ENCODE results near the gene PAIP2. TPM values are rescaled to one million over a fixed set of nuclear protein-coding genes. Genes with fewer than 3 reads are reported as not detected.
A peak's percentile ranks its signal among the peaks of the same experiment; 100 is the strongest.
"Not testable (repeated sequence)": the region's sequence is repeated elsewhere in the genome, so short reads cannot be mapped to it uniquely, and the experiment has no call there.

PAIP2 gene
- total RNA-seq, 1 donor from 2014 or later, result 47.9 TPM

DNA sequence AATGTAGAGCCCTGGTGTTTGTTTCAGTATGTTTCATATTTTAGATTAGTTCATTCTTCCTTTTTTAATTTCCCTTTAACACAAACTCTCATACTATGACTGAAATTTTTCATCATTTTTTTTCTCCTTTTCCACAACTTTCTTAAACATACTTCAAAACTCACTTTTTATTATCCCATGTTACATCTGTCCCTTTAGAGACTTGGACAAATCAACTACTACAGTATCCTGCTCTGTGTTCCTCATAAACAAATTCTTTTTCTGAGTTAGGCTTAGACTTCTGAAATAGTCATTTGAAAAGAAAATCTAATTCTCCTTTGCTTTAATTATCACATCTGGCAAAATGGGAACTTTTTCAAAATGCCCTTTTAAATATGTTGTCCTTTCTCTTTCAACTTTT, 32.9 kb upstream of the PAIP2 start:
- H3K27me3 Mint-ChIP-seq (ENCODE audit: low read depth), result no peaks in the 10 kb centered on the region
- H3K36me3 Mint-ChIP-seq (ENCODE audit: low read depth), result no peaks in the 10 kb centered on the region
- H3K27ac Mint-ChIP-seq (ENCODE audit: unreplicated experiment), result peak overlapping the region; percentile 24
- no peak for DNase-seq (ENCODE audit: low spot score)
- TF ChIP-seq, protein P1, sequence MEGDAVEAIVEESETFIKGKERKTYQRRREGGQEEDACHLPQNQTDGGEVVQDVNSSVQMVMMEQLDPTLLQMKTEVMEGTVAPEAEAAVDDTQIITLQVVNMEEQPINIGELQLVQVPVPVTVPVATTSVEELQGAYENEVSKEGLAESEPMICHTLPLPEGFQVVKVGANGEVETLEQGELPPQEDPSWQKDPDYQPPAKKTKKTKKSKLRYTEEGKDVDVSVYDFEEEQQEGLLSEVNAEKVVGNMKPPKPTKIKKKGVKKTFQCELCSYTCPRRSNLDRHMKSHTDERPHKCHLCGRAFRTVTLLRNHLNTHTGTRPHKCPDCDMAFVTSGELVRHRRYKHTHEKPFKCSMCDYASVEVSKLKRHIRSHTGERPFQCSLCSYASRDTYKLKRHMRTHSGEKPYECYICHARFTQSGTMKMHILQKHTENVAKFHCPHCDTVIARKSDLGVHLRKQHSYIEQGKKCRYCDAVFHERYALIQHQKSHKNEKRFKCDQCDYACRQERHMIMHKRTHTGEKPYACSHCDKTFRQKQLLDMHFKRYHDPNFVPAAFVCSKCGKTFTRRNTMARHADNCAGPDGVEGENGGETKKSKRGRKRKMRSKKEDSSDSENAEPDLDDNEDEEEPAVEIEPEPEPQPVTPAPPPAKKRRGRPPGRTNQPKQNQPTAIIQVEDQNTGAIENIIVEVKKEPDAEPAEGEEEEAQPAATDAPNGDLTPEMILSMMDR (IDR thresholded peaks at IDR 0.05), result no peak
- H3K9me3 Mint-ChIP-seq (ENCODE audit: low read depth), result no peaks in the 10 kb centered on the region
- H3K4me1 Mint-ChIP-seq (ENCODE audit: low read depth), result peaks cover 71% of the 10 kb centered on the region
- no peak overlapping the region for H3K4me3 Mint-ChIP-seq (ENCODE audit: unreplicated experiment)

DNA sequence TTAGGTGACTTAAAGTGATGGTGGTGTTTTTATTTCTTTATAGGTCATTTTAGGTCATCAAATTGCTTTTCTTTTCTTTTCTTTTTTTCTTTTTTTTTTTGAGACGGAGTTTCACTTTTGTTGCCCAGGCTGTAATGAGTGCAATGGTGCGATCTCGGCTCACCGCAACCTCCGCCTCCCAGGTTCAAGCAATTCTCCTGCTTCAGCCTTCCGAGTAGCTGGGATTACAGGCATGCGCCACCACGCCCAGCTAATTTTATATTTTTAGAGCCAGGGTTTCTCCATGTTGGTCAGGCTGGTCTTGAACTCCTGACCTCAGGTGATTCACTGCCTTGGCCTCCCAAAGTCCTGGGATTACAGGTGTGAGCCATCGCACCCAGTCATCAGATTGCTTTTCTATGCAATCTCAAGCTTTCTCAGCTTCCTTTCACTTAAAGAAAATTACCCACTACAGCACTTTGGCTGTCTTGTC, 30.9 kb upstream of the PAIP2 start:
- not testable (repeated sequence) for H3K4me3 Mint-ChIP-seq (ENCODE audit: unreplicated experiment); H3K27me3 Mint-ChIP-seq (ENCODE audit: low read depth); H3K9me3 Mint-ChIP-seq (ENCODE audit: low read depth); DNase-seq (ENCODE audit: low spot score); H3K36me3 Mint-ChIP-seq (ENCODE audit: low read depth)
- peak overlapping the region; percentile 65 for H3K27ac Mint-ChIP-seq (ENCODE audit: unreplicated experiment)
- H3K4me1 Mint-ChIP-seq (ENCODE audit: low read depth), result peaks cover 58% of the 10 kb centered on the region

DNA sequence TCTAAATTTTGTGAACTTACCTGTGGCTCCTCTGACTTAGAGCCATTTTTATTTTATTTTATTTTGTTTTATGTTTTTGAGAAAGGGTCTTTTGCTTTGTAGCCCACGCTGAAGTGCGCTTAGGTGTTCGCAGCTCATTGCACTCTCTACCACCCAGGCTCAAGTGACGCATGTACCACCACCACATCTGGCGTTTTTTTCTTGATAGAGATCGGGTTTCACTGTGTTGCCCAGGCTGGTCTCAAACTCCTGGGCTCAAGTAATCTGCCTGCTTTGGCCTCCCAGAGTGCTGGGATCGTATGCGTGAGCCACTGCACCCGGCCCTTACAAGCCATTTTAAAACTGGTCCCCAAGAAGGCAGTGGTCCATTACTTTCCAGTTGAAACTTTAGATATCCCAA, 29.6 kb upstream of the PAIP2 start:
- Mint-ChIP-seq H3K9me3 (ENCODE audit: low read depth) (no peaks in the 10 kb centered on the region), H3K36me3 (ENCODE audit: low read depth) (peaks cover 6% of the 10 kb centered on the region), H3K27ac (ENCODE audit: unreplicated experiment) (no peak overlapping the region), H3K4me3 (ENCODE audit: unreplicated experiment) (no peak overlapping the region), H3K27me3 (ENCODE audit: low read depth) (no peaks in the 10 kb centered on the region), H3K4me1 (ENCODE audit: low read depth) (peaks cover 47% of the 10 kb centered on the region)
- no peak for DNase-seq (ENCODE audit: low spot score)
- TF ChIP-seq, protein P1 (IDR thresholded peaks at IDR 0.05), result no peak

DNA sequence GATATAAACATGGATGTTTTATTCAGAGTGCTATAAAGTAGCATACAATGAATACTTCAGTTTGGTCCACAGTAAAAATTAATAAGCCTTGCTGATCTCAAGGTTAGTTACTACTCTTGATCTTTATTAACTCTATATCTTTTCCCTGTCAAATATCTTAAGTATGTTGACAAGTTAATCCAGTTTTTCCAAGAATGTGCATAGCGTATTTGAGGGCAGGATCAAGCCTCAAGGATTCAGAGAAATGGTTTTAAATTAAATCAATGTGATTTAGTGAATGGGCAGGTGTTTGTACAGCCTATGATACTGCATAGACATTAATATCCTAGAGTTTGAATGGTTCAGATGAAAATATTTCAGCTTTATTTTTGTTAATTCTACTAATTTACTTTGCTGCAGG, 27.4 kb upstream of the PAIP2 start:
- Mint-ChIP-seq H3K27me3 (ENCODE audit: low read depth) (no peaks in the 10 kb centered on the region), H3K4me3 (ENCODE audit: unreplicated experiment) (no peak overlapping the region), H3K4me1 (ENCODE audit: low read depth) (peaks cover 25% of the 10 kb centered on the region), H3K9me3 (ENCODE audit: low read depth) (no peaks in the 10 kb centered on the region), H3K36me3 (ENCODE audit: low read depth) (peaks cover 10% of the 10 kb centered on the region), H3K27ac (ENCODE audit: unreplicated experiment) (no peak overlapping the region)
- no peak for DNase-seq (ENCODE audit: low spot score)
- TF ChIP-seq, protein P1 (IDR thresholded peaks at IDR 0.05), result no peak

DNA sequence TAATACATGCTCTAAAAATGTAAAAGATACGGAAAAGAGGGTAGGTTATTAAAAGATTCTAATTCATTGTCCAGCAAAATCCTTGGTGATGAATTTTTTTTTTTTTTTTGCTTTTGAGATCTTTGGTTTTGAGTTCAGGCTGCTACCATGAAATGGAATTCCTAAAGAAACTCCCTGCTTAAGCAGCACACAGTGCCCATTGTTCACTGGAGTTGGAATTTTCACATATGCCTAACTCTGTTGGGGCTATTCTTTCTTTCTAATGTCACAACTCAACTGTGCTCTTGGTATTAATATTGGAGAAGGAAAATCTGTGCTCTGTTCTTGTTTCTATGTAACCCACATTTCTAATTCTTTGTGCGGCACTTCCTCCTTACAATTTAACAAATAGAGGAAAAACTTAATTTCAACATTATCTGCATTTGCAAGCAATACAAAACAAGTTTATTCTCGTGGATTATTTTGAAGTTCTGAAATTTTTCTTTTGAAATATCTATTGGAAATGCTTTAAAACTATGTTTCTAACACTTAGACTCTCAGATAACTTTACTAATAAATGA, 26.5 kb upstream of the PAIP2 start:
- H3K36me3 Mint-ChIP-seq (ENCODE audit: low read depth), result peaks cover 10% of the 10 kb centered on the region
- no peaks in the 10 kb centered on the region for H3K9me3 Mint-ChIP-seq (ENCODE audit: low read depth)
- peaks cover 18% of the 10 kb centered on the region for H3K4me1 Mint-ChIP-seq (ENCODE audit: low read depth)
- H3K4me3 Mint-ChIP-seq (ENCODE audit: unreplicated experiment), result no peak overlapping the region
- H3K27ac Mint-ChIP-seq (ENCODE audit: unreplicated experiment), result peak overlapping the region; percentile 5
- TF ChIP-seq, protein P1 (IDR thresholded peaks at IDR 0.05), result no peak
- DNase-seq (ENCODE audit: low spot score), result no peak
- no peaks in the 10 kb centered on the region for H3K27me3 Mint-ChIP-seq (ENCODE audit: low read depth)

DNA sequence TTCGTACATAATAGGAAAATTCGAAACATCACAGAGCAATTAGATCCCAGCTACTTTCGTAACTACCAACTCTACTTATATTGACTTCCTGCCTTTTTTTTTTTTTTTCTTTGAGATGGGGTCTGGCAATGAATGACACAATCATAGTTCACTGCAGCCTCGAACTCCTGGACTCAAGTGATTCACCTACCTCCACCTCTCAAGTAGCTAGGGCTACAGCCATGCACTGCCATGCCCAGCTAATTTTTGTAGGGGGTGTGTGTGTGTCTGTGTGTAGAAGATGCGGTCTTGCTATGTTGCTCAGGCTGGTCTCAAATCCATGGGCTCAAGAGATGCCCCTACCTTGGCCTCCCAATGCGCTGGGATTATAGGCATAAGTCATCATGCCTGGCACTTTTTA, 5.8 kb upstream of the PAIP2 start:
- peaks cover 5% of the 10 kb centered on the region for H3K36me3 Mint-ChIP-seq (ENCODE audit: low read depth)
- no peaks in the 10 kb centered on the region for H3K27me3 Mint-ChIP-seq (ENCODE audit: low read depth)
- no peak for DNase-seq (ENCODE audit: low spot score)
- H3K4me3 Mint-ChIP-seq (ENCODE audit: unreplicated experiment), result no peak overlapping the region
- peaks cover 12% of the 10 kb centered on the region for H3K4me1 Mint-ChIP-seq (ENCODE audit: low read depth)
- TF ChIP-seq, protein P1 (IDR thresholded peaks at IDR 0.05), result no peak
- H3K27ac Mint-ChIP-seq (ENCODE audit: unreplicated experiment), result peak overlapping the region; percentile 27
- H3K9me3 Mint-ChIP-seq (ENCODE audit: low read depth), result no peaks in the 10 kb centered on the region
